Naive thymus-derived CD8-positive, alpha-beta T cell (primary cell): ENCODE results near the gene FBXO24. TPM values are rescaled to one million over a fixed set of nuclear protein-coding genes. Genes with fewer than 3 reads are reported as not detected.

Experiments
- ATAC-seq, 2 donors: fragments of 150-1000 bp; cut with Tn5 transposase in 1 of 2; sonication (Bioruptor Pico), chemical (Tn5 transposase) in 1 of 2; 1 replicate in 1 of 2; 2 replicates in 1 of 2; pipeline ENCODE4 v1.10.0; 2021; ENCODE audit warnings: mild to moderate bottlenecking in 2 of 2, moderate library complexity in 2 of 2
- POLR2A ChIA-PET: fragments of 350-600 bp; sonication (Branson Sonifier 250); formaldehyde crosslinking; loops from one replicate; lab custom pipeline; 2021; ENCODE audit warnings: antibody characterized with exemption; lab: Charles Lee
- DNase-seq, 10 donors: peaks; one replicate each; pipeline versions ENCODE4 v3.0.0 to v3.0.0-alpha.2; 2020 to 2022
- H3K27ac Mint-ChIP-seq, 10 donors: one replicate each; pipeline ENCODE4 v1.8.0; 2020 to 2022; ENCODE audit warnings: mild to moderate bottlenecking in 10 of 10, mixed read lengths in 10 of 10, moderate library complexity in 4 of 10, inconsistent platforms in 1 of 10
- H3K27me3 Mint-ChIP-seq, 5 donors: one replicate each; pipeline ENCODE4 v1.8.0; 2021 to 2022; ENCODE audit warnings: mixed read lengths in 5 of 5
- H3K36me3 Mint-ChIP-seq, 3 donors: one replicate each; pipeline ENCODE4 v1.8.0; 2020 to 2022; ENCODE audit warnings: mixed read lengths in 3 of 3, mild to moderate bottlenecking in 2 of 3, inconsistent platforms in 1 of 3
- H3K4me1 Mint-ChIP-seq, 4 donors: one replicate each; pipeline ENCODE4 v1.8.0; 2021 to 2022; ENCODE audit warnings: mixed read lengths in 4 of 4
- H3K4me3 Mint-ChIP-seq, 10 donors: one replicate each; pipeline ENCODE4 v1.8.0; 2020 to 2022; ENCODE audit warnings: mild to moderate bottlenecking in 10 of 10, mixed read lengths in 10 of 10, moderate library complexity in 6 of 10, inconsistent platforms in 1 of 10
- H3K9me3 Mint-ChIP-seq, 9 donors: one replicate each; pipeline ENCODE4 v1.8.0; 2020 to 2022; ENCODE audit warnings: mixed read lengths in 9 of 9, mild to moderate bottlenecking in 3 of 9, inconsistent platforms in 1 of 9, moderate library complexity in 1 of 9
- polyA plus RNA-seq, 3 donors: library from polyadenylated mRNA; unstranded; fragments of 300-500 nt; fragmentation: Illumina TruSeq; gene quantifications; one replicate each; pipeline ENCODE4 v1.2.3, GENCODE V29; 2021
- total RNA-seq, 8 experiments: library from RNA in 2 of 8; stranded (reverse) in 2 of 8; gene quantifications; one replicate each; pipeline ENCODE4 v1.2.3 and lab custom pipeline; 2021 to 2026

Gene FBXO24
- total and polyA plus RNA-seq, 5 experiments from 2014 or later, result 0.60 to 3.6 (median 0.95) TPM

DNA sequence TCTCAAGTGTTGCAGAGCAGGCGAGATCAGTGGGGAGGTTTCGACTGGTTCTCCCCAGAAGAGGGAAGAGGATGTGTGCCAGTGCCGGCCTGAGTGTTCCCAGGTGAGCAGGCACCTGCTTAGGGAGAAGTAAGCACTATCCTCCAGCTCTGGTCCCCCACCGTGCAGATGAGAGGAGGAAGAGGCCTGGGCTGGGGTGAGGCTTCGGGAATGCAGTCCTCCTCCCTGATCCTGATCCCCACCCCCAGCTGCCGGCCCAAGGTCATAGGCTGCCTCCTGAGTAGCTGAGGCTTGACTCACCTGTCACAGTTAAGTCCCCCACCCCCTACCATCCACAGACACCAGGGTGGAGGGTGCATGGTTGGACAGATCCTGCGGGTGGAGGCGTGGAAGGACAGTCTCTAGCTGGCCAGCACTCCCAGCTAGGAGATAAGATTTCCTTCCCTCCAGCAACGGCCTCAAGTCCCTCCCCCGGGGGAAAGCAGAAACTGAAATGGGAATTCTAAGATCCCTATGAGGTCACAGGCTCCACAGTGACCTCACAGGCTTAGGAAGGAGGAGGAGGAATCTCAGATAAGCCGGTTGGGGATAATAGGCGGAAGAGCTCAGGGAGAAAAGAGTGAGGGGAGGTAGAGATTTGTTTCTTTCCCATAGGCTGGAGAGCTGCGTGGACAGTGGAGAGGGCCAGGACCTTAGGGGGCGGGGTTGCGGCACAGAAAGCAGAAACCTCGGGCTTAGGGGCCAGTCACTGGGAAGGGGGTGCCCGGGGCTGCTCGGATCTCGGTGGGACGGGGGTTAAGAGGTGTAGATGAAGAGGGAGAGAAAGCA lies 1.2 kb upstream of the FBXO24 start:
- peak overlapping the region in 7 of 10 donors; percentile 81 to 98 (median 97) for H3K27ac Mint-ChIP-seq
- H3K4me3 Mint-ChIP-seq, result peak overlapping the region; percentile 93 to 100 (median 97)
- ATAC-seq (no peak), DNase-seq (no peak)
- H3K36me3 Mint-ChIP-seq, result peaks cover 4 to 6% (median 5%) of the 10 kb centered on the region in 3 donors
- peaks cover 21 to 41% (median 31%) of the 10 kb centered on the region in 4 donors for H3K4me1 Mint-ChIP-seq
- POLR2A ChIA-PET, result interaction anchor here (1.0 to 9.8 kb wide), 33 partner anchors 8 to 633 kb away, joined by 3 to 333 read pairs (median 11); partner anchors contain the start of genes AGFG2, GIGYF1, GNB2 and MEPCE
- H3K27me3 Mint-ChIP-seq, result peaks cover 0 to 3% (median 0%) of the 10 kb centered on the region in 5 donors
- no peaks in the 10 kb centered on the region for H3K9me3 Mint-ChIP-seq

DNA sequence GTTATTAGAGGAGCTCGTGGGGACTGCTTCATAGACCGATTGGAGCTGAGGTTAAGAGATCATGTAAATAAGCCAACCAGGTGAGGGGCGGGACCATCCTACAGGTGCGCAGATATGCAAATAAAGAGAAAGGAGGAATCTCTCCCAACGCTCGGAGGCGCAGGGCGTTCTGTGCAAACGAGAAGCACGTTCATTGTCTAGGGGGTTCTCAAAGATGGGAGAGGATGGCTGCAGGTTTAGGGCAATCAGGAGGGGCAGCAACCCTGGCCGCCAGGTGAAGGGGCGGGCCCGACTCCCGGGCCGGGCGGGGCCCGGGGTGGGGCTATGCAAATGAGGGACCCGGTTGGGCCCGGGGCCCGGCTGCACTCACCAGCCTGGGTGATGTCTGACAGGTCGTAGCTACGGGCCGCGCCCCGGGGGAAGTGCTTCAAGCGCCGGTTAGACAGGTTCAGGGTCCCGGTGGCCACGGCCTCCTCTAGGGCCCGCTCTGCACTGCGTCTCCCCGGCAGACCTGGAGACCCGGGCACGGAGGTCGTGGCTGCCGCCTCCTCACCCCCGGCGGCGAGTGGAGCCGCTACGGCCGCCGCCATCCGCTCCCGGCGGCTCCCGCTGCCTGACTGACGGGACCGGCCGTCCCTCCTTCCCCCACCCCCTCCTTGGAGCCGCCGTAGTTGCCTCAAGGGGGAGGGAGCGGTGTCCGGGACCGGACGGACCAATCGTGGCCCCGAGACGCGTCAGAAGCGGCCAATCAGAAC lies 440 bp upstream of the FBXO24 start, which contains the start of gene LRCH4:
TSS of gene LRCH4 (minus strand) at position 619 of the 755 bp plus-strand sequence. CDS start at position 590, 29 bp downstream.
- Mint-ChIP-seq H3K27ac (peak within 1 kb of the TSS in 7 of 10 donors; percentile 81 to 98 (median 97)), H3K4me3 (peak within 1 kb of the TSS; percentile 93 to 100 (median 97)), H3K36me3 (peaks cover 4 to 6% (median 5%) of the 10 kb centered on the region in 3 donors), H3K9me3 (no peaks in the 10 kb centered on the region), H3K27me3 (peaks cover 0 to 8% (median 3%) of the 10 kb centered on the region in 5 donors), H3K4me1 (peaks cover 21 to 41% (median 31%) of the 10 kb centered on the region in 4 donors)
- POLR2A ChIA-PET, result interaction anchor here (0.6 to 9.8 kb wide), 46 partner anchors 9 to 632 kb away, joined by 3 to 333 read pairs (median 6); partner anchors contain the start of genes AGFG2, GIGYF1, GNB2 and MEPCE
- peak in 8 of 10 donors; percentile 40 to 74 (median 62) for DNase-seq
- peak; percentile 14 to 24 for ATAC-seq

DNA sequence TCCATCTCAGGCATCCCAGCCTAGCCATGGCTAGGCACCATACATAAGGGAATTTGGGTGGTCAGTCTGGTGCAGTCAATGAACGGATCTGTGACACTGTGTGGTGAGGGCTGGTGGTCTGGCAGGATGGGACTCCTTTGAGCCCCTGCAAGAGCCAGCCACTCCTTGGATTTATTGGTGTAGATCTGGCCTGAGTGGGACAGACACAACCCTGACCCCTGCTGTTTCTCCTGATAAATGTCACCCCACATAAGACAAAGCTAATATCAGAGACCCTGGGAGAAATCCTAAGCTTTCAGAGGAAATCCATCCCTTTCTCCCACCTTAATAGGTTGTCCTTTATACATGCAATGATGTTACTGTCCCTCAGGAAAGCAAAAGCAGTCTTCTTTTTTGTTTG lies 2.3 kb downstream of the FBXO24 start:
- H3K4me1 Mint-ChIP-seq, result peaks cover 14 to 29% (median 20%) of the 10 kb centered on the region in 4 donors
- DNase-seq (no peak), ATAC-seq (no peak)
- peak overlapping the region in 3 of 10 donors; percentile 18 to 44 (median 43) for H3K27ac Mint-ChIP-seq
- H3K36me3 Mint-ChIP-seq, result peaks cover 0 to 4% (median 3%) of the 10 kb centered on the region in 3 donors
- H3K9me3 Mint-ChIP-seq, result no peaks in the 10 kb centered on the region
- peak overlapping the region; percentile 36 to 98 (median 72) for H3K4me3 Mint-ChIP-seq
- POLR2A ChIA-PET, result interaction anchor here (0.7 to 9.8 kb wide), 4 partner anchors 15 to 57 kb away, joined by 3 to 333 read pairs (median 4); partner anchors contain the start of gene SAP25
- H3K27me3 Mint-ChIP-seq, result peaks cover 0 to 10% (median 3%) of the 10 kb centered on the region in 5 donors

DNA sequence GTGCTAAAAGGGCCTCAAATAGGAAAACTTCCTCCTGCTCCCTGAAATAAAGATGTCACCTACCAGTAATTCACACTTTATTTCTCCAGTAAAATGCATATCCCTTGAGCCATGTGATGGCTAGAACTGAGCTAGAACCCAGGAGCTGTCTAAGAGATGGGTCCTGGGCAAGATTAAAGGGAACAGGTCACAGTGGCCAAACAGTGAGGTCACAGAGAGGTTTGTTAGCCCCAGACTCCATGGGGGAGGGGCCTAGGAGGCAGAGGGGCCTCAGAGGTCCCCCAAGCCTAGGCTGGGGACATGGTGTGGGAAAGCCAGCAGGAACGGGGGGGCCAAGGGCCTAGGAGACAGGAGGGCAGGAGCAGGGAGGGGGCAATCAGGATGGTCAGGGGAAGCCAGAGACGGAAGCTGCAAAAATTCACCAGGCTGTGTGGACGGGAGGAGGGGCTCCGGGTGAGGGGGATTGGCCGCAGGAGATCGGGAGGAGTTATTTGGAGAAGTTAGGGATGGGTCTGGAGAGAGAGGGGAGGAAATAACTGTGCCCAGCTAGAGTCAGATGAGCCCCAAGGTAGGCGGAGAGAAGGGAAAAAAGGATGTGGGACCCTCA lies 3.3 kb downstream of the FBXO24 start:
- POLR2A ChIA-PET, result interaction anchor here (0.7 to 9.8 kb wide), 5 partner anchors 14 to 44 kb away, joined by 3 to 333 read pairs (median 4); partner anchors contain the start of gene SAP25
- H3K27ac Mint-ChIP-seq, result peak overlapping the region in 1 of 10 donors; percentile 59

DNA sequence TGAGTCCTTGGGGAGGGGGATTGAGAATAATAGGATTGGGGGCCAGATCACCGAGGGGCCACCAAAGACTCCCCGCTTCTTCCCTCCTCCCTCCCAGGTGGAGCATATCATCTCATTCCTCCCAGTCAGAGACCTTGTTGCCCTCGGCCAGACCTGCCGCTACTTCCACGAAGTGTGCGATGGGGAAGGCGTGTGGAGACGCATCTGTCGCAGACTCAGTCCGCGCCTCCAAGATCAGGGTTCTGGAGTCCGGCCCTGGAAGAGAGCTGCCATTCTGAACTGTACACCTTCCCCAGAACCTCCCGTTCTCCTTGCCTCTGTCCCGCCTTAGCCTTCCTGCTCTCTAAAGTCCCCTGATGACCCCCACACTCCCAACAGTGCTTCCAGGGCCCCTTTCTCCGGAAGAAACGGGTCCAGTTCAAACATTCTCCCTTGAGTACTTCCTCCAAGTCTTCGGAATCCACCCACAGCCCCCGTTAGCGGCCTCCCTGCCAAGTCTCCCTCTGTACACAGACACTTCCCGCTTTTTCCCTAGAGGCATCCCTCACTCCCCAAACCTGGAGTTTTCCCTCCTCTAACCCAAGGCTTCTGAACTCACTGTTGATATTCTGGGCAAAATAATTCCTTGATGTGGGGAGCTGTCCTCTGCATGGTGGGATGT lies 4.1 kb downstream of the FBXO24 start:
- Mint-ChIP-seq H3K4me1 (peaks cover 1 to 15% (median 9%) of the 10 kb centered on the region in 4 donors), H3K36me3 (peaks cover 0 to 4% (median 3%) of the 10 kb centered on the region in 3 donors), H3K27ac (peak overlapping the region in 2 of 10 donors; percentile 31 to 44), H3K9me3 (no peaks in the 10 kb centered on the region), H3K27me3 (peaks cover 0 to 10% (median 3%) of the 10 kb centered on the region in 5 donors), H3K4me3 (no peak overlapping the region)
- DNase-seq (no peak), ATAC-seq (no peak)
- POLR2A ChIA-PET, result interaction anchor here (0.7 to 9.8 kb wide), 5 partner anchors 11 to 44 kb away, joined by 3 to 333 read pairs (median 4); partner anchors contain the start of gene SAP25

More for the DNA sequence above, 3.3 kb downstream of the FBXO24 start:
- Mint-ChIP-seq H3K4me3 (peak overlapping the region in 2 of 10 donors; percentile 34 to 42), H3K4me1 (peaks cover 8 to 21% (median 12%) of the 10 kb centered on the region in 4 donors), H3K27me3 (peaks cover 0 to 10% (median 3%) of the 10 kb centered on the region in 5 donors), H3K36me3 (peaks cover 0 to 4% (median 3%) of the 10 kb centered on the region in 3 donors), H3K9me3 (no peaks in the 10 kb centered on the region)
- DNase-seq (no peak), ATAC-seq (no peak)

DNA sequence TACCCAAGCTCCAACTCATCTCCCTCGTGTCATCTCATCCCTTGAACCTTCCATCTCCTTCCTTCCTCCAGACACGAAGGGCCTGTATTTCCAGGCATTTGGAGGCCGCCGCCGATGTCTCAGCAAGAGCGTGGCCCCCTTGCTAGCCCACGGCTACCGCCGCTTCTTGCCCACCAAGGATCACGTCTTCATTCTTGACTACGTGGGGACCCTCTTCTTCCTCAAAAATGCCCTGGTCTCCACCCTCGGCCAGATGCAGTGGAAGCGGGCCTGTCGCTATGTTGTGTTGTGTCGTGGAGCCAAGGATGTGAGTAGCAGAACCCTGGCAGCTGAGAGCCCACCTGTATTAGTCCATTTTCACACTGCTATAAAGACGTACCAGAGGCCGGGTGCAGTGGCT lies 5.5 kb downstream of the FBXO24 start:
- Mint-ChIP-seq H3K9me3 (no peaks in the 10 kb centered on the region), H3K4me1 (peaks cover 0 to 10% (median 6%) of the 10 kb centered on the region in 4 donors), H3K27ac (no peak overlapping the region), H3K27me3 (peaks cover 0 to 10% (median 3%) of the 10 kb centered on the region in 5 donors), H3K36me3 (no peaks in the 10 kb centered on the region), H3K4me3 (no peak overlapping the region)
- DNase-seq (no peak), ATAC-seq (no peak)
- POLR2A ChIA-PET, result interaction anchor here (0.9 to 1.0 kb wide), 2 partner anchors 9 to 42 kb away, joined by 3 read pairs; no protein-coding TSS in a partner anchor

DNA sequence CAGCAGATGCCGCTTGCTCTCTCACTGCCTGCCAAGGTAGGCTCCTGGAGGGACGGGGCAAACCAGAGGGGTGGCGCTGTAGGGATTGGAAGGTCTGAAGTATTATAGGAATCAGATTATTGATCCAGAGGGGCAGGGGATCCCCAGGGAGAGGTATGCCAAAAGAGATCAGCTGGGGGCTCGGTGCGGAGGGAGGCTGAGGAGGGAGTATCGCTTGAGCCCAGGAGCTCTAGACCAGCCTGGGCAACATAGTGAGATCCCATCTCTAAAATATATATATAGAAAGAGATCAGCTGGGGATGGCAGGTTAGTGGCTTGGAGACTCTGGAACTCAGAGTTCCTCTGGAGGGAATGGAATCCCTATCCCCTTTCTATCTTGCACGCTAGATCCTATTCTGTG lies 9.1 kb downstream of the FBXO24 start:
- Mint-ChIP-seq H3K4me1 (peaks cover 0 to 9% (median 3%) of the 10 kb centered on the region in 4 donors), H3K4me3 (no peak overlapping the region), H3K9me3 (no peaks in the 10 kb centered on the region), H3K27me3 (peaks cover 0 to 7% (median 3%) of the 10 kb centered on the region in 5 donors), H3K36me3 (no peaks in the 10 kb centered on the region), H3K27ac (no peak overlapping the region)
- POLR2A ChIA-PET, result interaction anchor here (0.5 to 2.1 kb wide), 2 partner anchors 10 to 1225 kb away, joined by 3 to 12 read pairs; partner anchors contain the start of genes FBXO24 and LRCH4
- ATAC-seq (no peak), DNase-seq (no peak)

DNA sequence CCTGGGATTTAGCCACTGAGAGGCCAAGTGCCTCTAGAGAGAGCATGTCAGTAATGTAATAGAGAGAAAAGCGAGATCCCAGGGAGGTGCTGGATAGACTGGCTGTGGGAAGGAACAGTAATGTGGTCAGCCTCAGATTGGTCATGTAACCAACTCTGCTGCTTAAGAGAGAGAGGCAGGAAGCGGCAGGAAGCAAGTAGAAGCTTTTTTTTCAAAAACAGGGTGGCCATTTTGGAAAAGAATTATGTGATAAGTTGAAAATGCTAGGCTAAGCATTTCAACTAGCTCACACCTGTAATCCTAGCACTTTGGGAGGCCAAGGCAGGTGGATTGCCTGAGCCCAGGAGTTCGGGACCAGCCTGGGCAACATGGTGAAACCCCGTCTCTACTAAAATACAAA lies 12.3 kb downstream of the FBXO24 start:
- H3K4me3 Mint-ChIP-seq, result no peak overlapping the region
- DNase-seq (no peak), ATAC-seq (no peak)
- no peaks in the 10 kb centered on the region for H3K27me3 Mint-ChIP-seq
- peaks cover under 1 to 11% (median 8%) of the 10 kb centered on the region in 4 donors for H3K4me1 Mint-ChIP-seq
- H3K9me3 Mint-ChIP-seq, result no peaks in the 10 kb centered on the region
- no peaks in the 10 kb centered on the region for H3K36me3 Mint-ChIP-seq
- POLR2A ChIA-PET, result interaction anchor here (0.7 to 1.9 kb wide), 3 partner anchors 12 to 1037 kb away, joined by 3 to 9 read pairs (median 8); partner anchors contain the start of genes FBXO24 and LRCH4
- peak overlapping the region in 2 of 10 donors; percentile 0 to 84 for H3K27ac Mint-ChIP-seq

DNA sequence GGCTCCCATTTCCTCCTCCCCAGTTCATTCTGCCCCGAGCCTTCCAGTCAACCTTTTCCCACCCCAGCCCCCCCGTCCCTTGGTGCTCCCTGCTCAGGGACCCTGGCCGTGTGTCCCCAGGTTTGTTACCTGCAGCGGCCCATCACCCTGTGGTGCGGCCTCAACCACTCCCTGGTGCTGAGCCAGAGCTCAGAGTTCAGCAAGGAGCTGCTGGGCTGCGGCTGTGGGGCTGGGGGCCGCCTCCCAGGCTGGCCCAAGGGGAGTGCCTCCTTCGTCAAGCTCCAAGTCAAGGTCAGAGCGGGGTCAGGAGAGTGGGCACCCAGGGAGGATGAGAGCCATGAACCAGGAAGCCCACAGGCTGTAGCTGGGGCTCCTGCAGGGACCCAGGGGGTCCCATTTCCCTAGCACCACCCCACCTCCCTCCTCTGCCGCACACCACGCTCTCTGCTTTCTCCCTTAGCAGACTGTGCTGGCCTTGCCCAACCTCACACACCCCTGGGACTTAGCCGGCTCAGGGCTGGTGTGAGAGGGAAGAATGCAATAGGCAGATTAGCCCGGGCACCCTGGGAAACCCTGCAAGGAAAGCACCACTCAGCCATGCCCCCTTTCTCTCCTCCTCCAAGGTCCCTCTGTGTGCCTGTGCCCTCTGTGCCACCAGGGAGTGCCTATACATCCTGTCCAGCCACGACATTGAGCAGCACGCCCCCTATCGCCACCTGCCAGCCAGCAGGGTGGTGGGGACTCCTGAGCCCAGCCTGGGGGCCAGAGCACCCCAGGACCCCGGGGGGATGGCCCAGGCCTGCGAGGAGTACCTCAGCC lies 14.0 kb downstream of the FBXO24 start:
- Mint-ChIP-seq H3K9me3 (no peaks in the 10 kb centered on the region), H3K4me1 (peaks cover 11 to 22% (median 17%) of the 10 kb centered on the region in 4 donors), H3K36me3 (no peaks in the 10 kb centered on the region), H3K4me3 (no peak overlapping the region), H3K27me3 (no peaks in the 10 kb centered on the region), H3K27ac (peak overlapping the region in 1 of 10 donors; percentile 10)
- ATAC-seq (no peak), DNase-seq (no peak)
- POLR2A ChIA-PET, result interaction anchor here (0.7 to 1.9 kb wide), 3 partner anchors 14 to 29 kb away, joined by 4 to 9 read pairs (median 9); partner anchors contain the start of genes FBXO24 and LRCH4

DNA sequence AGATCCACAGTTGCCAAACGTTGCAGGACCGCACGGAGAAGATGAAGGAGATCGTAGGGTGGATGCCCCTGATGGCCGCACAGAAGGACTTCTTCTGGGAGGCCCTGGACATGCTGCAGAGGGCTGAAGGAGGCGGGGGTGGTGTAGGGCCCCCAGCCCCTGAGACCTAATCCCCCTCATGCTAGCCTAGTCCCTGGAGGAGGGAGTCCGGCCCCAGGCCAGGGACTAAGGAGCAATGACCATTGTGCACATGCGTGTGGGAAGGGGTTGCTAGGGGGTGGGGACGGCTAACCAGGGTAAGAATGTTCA lies 14.6 kb downstream of the FBXO24 start:
- POLR2A ChIA-PET, result interaction anchor here (3.8 kb wide), 1 partner anchor 16 kb away, joined by 44 read pairs; the partner anchor contains the start of genes FBXO24 and LRCH4
- Mint-ChIP-seq H3K4me3 (no peak overlapping the region), H3K36me3 (no peaks in the 10 kb centered on the region), H3K27ac (peak overlapping the region in 1 of 10 donors; percentile 10), H3K4me1 (peaks cover 14 to 27% (median 21%) of the 10 kb centered on the region in 4 donors), H3K27me3 (no peaks in the 10 kb centered on the region), H3K9me3 (no peaks in the 10 kb centered on the region)
- ATAC-seq, result no peak
- no peak for DNase-seq
